GM23248 (cell line): ENCODE results near the gene GJA3. TPM values are rescaled to one million over a fixed set of nuclear protein-coding genes. Genes with fewer than 3 reads are reported as not detected.

Experiments
- DNase-seq: peaks from one replicate; pipeline ENCODE4 v3.0.0-alpha.2; 2015
- H2AFZ ChIP-seq: fragments of 200-600 bp; sonication (generic); 2 replicates; pipeline ENCODE4 v1.6.1; 2016; ENCODE audit warnings: antibody characterized with exemption
- H3F3A ChIP-seq: fragments of 200-600 bp; sonication (generic); 2 replicates; pipeline ENCODE4 v1.6.1; 2016; ENCODE audit warnings: mild to moderate bottlenecking, antibody characterized with exemption, mixed run types; ENCODE audit not compliant: insufficient read depth
- H3K27ac ChIP-seq: fragments of 200-600 bp; sonication (generic); 2 replicates; pipeline ENCODE4 v1.5.1; 2016; ENCODE audit warnings: mild to moderate bottlenecking
- H3K27me3 ChIP-seq: fragments of 200-600 bp; sonication (generic); replicated peaks from 2 replicates; pipeline ENCODE4 v1.6.1; 2016; ENCODE audit warnings: mild to moderate bottlenecking; ENCODE audit not compliant: insufficient read depth
- H3K36me3 ChIP-seq: fragments of 200-600 bp; sonication (generic); 2 replicates; pipeline ENCODE4 v1.6.1; 2016; ENCODE audit warnings: low read depth, mild to moderate bottlenecking
- H3K4me1 ChIP-seq: fragments of 200-600 bp; sonication (generic); 2 replicates; pipeline ENCODE4 v1.6.1; 2016; ENCODE audit warnings: mild to moderate bottlenecking; ENCODE audit not compliant: insufficient read depth
- H3K4me2 ChIP-seq: fragments of 200-600 bp; sonication (generic); one replicate; pipeline ENCODE4 v1.6.1; 2016; ENCODE audit warnings: mild to moderate bottlenecking; ENCODE audit not compliant: unreplicated experiment
- H3K4me3 ChIP-seq: fragments of 200-600 bp; sonication (generic); 2 replicates; pipeline ENCODE4 v1.5.1; 2016; ENCODE audit warnings: mild to moderate bottlenecking
- H3K79me2 ChIP-seq: fragments of 200-600 bp; sonication (generic); 2 replicates; pipeline ENCODE4 v1.6.1; 2016; ENCODE audit warnings: mild to moderate bottlenecking; ENCODE audit not compliant: insufficient read depth
- H3K9ac ChIP-seq: fragments of 200-600 bp; sonication (generic); 2 replicates; pipeline ENCODE4 v1.6.1; 2016; ENCODE audit warnings: mild to moderate bottlenecking
- H3K9me2 ChIP-seq: fragments of 200-600 bp; sonication (generic); 2 replicates; pipeline ENCODE4 v1.6.1; 2016; ENCODE audit warnings: mixed run types, mild to moderate bottlenecking, moderate library complexity; ENCODE audit not compliant: insufficient read depth
- H3K9me3 ChIP-seq: fragments of 200-600 bp; sonication (generic); one replicate; pipeline ENCODE4 v1.6.1; 2017; ENCODE audit warnings: low read depth
- H4K20me1 ChIP-seq: fragments of 200-600 bp; sonication (generic); 2 replicates; pipeline ENCODE4 v1.6.0; 2016; ENCODE audit not compliant: insufficient read depth
- EZH2 ChIP-seq: fragments of 200-600 bp; sonication (generic); IDR thresholded peaks from 2 replicates; pipeline ENCODE4 v1.6.1; 2018; ENCODE audit warnings: antibody characterized with exemption, mild to moderate bottlenecking; ENCODE audit not compliant: insufficient read depth, poor library complexity, severe bottlenecking
- EZH2phosphoT487 ChIP-seq: fragments of 200-600 bp; sonication (generic); IDR thresholded peaks from 2 replicates; pipeline ENCODE4 v1.6.1; 2018; ENCODE audit warnings: antibody characterized with exemption, moderate library complexity, mild to moderate bottlenecking, low read depth; ENCODE audit not compliant: insufficient read depth
- WGBS, 2 experiments: methylation state at CpG; one replicate each; pipeline ENCODE4 v1.1.6; 2015 to 2017; ENCODE audit warnings: low lambda C conversion rate in 2 of 2, low coverage in 1 of 2; ENCODE audit errors: missing lambda C conversion rate in 2 of 2; 5-methylcytosine and 5-hydroxymethylcytosine counted together
- in situ Hi-C: fragments of 300-500 bp; cut with MboI; formaldehyde crosslinking; loops from 2 replicates; pipeline ENCODE4 v1.15.0; 2020
- polyA plus RNA-seq: library from polyadenylated mRNA; unstranded; fragments of >200 nt; fragmentation: Nextera tagmentation; extraction: Ambion mirVana; gene quantifications from 2 replicates; pipeline ENCODE4 v1.2.1, GENCODE V29; 2016
- total RNA-seq: library from RNA; depleted of rRNA; stranded (reverse); fragments of >200 nt; shearing (Covaris generic); gene quantifications from 2 replicates; pipeline ENCODE4 v1.2.3, GENCODE V29; 2014

Gene GJA3
- total and polyA plus RNA-seq, 2 experiments from 2014 or later = 1.9 to 5.5 TPM

DNA sequence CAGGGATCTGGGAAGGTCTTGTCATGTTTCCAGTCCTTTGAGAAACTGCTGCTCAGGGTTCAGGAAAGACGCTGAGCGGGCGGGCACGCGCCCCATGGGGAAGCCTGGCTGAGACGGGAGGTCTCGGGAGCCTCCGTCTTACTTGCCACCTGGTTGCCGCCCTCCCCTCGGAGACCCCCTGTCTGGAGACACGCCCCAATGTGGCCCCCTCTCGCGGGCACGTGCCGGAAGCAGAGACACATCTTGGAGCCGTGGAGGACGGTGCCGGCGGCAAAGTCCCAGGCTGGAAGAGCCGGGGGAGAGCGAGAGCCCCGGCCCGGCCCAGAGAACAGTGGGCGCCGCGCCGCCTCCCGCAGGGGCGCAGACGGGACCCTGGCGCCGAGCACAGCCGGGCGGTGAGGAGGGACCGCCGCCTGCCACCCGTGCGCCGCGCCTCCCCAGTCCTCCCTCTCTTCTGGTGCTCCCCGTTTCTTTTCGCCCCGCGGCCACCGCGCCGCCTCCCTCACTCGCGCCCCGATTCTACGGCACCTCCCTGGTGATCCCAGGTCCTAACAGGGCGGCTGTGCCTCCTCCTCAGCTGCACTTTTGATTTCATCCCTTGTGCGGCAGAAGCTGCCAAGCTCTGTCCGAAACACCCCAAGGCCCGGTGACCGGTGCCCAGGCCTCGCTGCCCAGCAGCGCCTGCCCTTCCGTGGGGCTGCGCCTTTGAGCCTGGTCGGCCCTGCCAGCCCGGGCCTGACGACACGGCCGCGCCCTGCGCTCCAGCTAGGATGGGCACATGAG lies 16.4 kb upstream of the GJA3 start:
- Histone ChIP-seq H3K4me3 (no peak overlapping the region), H3K36me3 (no peaks in the 10 kb centered on the region), H3K4me2 (peak overlapping the region; percentile 14), H3K27me3 (peaks cover 10% of the 10 kb centered on the region; the same call in 1 of the 2 replicates), H3K27ac (no peak overlapping the region), H3K4me1 (peaks cover 12% of the 10 kb centered on the region), H3F3A (0 out of 2 replicates have a peak, but pooled peaks cover 11% of the 10 kb centered on the region), H3K79me2 (no peaks in the 10 kb centered on the region), H3K9me3 (no peaks in the 10 kb centered on the region), H2AFZ (no peak overlapping the region), H3K9me2 (no peaks in the 10 kb centered on the region), H4K20me1 (no peaks in the 10 kb centered on the region), H3K9ac (no peak overlapping the region)
- in situ Hi-C loops = loop anchor here (25.0 kb wide), 2 partner anchors 510 to 660 kb away; no protein-coding TSS in a partner anchor
- 66 to 70% methylated on average over 39 to 62 of the region's 67 CpGs for WGBS, 2 experiments
- no peak for DNase-seq
- TF ChIP-seq EZH2 (no peak), EZH2phosphoT487 (no peak)

DNA sequence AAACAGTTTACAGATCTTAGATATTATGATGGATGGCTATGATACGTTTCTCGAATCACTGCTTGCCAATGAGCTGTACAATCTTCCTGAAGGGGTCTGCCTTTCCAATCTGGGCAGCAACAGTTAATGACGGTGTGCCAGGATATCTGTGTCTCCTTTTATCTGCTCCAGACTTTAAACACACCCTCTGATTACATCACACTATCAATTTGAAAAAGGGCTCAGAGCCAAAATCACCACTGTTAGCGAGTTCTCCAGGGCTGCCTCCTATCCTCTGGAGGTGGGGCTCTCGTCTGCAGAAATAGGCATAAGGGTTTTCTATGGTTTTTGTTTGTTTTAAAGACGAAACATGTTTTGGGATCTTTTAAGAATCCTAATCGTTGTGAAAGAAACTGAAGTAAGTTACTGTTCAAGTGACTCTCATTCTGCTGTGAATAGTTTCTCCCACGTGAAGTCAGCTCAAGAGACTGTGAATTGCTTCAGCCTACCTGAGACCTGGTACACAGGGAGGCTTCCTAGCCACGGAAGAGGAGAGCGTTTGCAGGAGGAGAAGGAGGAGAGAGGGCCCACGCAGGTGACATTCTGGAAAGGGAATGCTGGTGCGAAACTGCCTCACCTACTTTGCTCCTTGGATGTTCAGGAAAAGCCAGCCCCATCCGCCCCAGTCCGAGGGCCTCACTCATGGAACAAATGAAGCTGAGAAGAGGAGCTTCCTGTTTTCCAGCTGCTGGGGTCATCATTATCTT lies 15.2 kb upstream of the GJA3 start:
- no peak overlapping the region for H3K27ac ChIP-seq
- in situ Hi-C loops = loop anchor here (25.0 kb wide), 2 partner anchors 511 to 661 kb away; no protein-coding TSS in a partner anchor

DNA sequence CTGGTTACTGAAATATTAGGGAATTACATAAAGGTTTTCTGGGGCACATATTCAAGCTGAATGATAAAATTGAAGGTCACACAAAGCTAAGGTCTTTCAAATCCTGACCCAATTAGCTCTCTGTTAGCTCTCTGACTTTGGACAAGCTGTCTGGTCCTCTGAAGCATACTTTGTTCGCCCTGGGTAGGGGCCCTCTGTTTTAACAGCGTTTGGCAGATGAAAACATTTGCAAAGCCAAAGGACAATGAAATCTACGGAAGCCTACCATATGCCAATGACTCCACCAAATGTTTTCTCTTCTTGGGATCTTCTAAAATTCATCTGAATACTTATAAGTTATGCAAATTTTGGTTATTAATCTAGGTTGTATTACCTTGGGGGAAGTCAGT lies 14.5 kb upstream of the GJA3 start:
- H3K9me3 ChIP-seq = no peaks in the 10 kb centered on the region
- peaks cover 6% of the 10 kb centered on the region; the same call in 1 of the 2 replicates for H3K27me3 ChIP-seq
- TF ChIP-seq EZH2 (no peak), EZH2phosphoT487 (no peak)
- peak overlapping the region; percentile 60 for H3K27ac ChIP-seq
- peak overlapping the region; percentile 46 for H3K4me3 ChIP-seq
- H3K36me3 ChIP-seq = no peaks in the 10 kb centered on the region
- in situ Hi-C loops = loop anchor here (25.0 kb wide), 2 partner anchors 512 to 662 kb away; no protein-coding TSS in a partner anchor
- no peaks in the 10 kb centered on the region for H3K79me2 ChIP-seq
- 0 out of 2 replicates have a peak, but pooled peaks cover 11% of the 10 kb centered on the region for H3F3A ChIP-seq
- peaks cover 12% of the 10 kb centered on the region for H3K4me1 ChIP-seq
- no peak for DNase-seq
- H3K9me2 ChIP-seq = no peaks in the 10 kb centered on the region
- peak overlapping the region; percentile 76 for H3K4me2 ChIP-seq
- 54 to 61% methylated on average over 3 of the region's 3 CpGs for WGBS, 2 experiments
- peak overlapping the region; percentile 51 for H3K9ac ChIP-seq
- H2AFZ ChIP-seq = peak overlapping the region; percentile 65
- no peaks in the 10 kb centered on the region for H4K20me1 ChIP-seq

More for the DNA sequence above, 15.2 kb upstream of the GJA3 start:
- no peak overlapping the region for H3K4me2 ChIP-seq
- 83 to 86% methylated on average over 14 of the region's 14 CpGs for WGBS, 2 experiments
- H3K9me3 ChIP-seq = no peaks in the 10 kb centered on the region
- 0 out of 2 replicates have a peak, but pooled peaks cover 11% of the 10 kb centered on the region for H3F3A ChIP-seq
- no peaks in the 10 kb centered on the region for H3K79me2 ChIP-seq
- H2AFZ ChIP-seq = no peak overlapping the region
- no peaks in the 10 kb centered on the region for H3K9me2 ChIP-seq
- no peaks in the 10 kb centered on the region for H3K36me3 ChIP-seq
- H4K20me1 ChIP-seq = no peaks in the 10 kb centered on the region
- peaks cover 12% of the 10 kb centered on the region for H3K4me1 ChIP-seq
- TF ChIP-seq EZH2 (no peak), EZH2phosphoT487 (no peak)
- no peak overlapping the region for H3K4me3 ChIP-seq
- peaks cover 6% of the 10 kb centered on the region; the same call in 1 of the 2 replicates for H3K27me3 ChIP-seq
- no peak for DNase-seq
- H3K9ac ChIP-seq = no peak overlapping the region

DNA sequence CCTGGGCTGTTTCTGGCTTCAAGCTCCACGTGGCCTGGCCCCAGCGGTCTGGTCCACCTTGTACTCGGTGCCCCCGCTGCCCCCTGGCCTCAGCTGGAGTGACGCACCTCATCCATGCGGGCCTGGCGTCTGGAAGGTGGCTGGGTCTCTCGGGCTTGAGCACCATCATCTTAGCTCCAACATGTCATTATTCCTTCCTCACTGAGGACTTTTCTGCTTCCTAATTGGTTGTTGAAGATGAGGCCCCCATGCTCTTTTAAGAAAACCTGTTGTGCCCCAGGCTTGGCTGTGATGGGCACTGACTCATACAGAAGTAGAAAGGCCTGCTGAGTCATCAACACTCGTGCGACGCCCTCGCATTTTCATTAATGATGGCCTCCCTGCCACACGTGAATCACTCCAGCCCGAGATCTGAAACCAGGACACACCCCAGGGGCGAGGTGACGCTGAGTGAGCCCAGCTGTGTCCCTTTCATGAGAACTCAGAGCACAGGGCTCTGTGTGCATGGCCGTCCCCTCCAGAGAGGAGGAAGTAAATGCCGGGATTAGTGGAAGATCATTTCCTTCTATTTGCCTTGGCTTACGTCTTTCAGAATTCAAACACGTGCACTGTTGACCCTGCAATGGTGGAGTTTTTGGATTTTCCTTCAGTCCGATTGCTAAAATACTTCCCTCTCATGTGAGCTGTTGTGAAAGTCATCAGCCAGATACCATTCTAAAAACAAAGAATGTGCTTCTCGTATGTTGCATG lies 14.0 kb upstream of the GJA3 start:
- Histone ChIP-seq H3K9me3 (no peaks in the 10 kb centered on the region), H3K4me1 (peaks cover 12% of the 10 kb centered on the region), H3K4me3 (peak overlapping the region; percentile 46), H3K9me2 (no peaks in the 10 kb centered on the region), H3K79me2 (no peaks in the 10 kb centered on the region), H4K20me1 (no peaks in the 10 kb centered on the region), H2AFZ (peak overlapping the region; percentile 65), H3K27ac (peak overlapping the region; percentile 60), H3K27me3 (0 out of 2 replicates have a peak, but pooled peaks cover 6% of the 10 kb centered on the region), H3K36me3 (no peaks in the 10 kb centered on the region), H3K4me2 (peak overlapping the region; percentile 76), H3F3A (0 out of 2 replicates have a peak, but pooled peaks cover 11% of the 10 kb centered on the region), H3K9ac (peak overlapping the region; percentile 51)
- in situ Hi-C loops = loop anchor here (25.0 kb wide), 2 partner anchors 512 to 662 kb away; no protein-coding TSS in a partner anchor
- peak; percentile 100 for DNase-seq
- WGBS, 2 experiments = 22 to 23% methylated on average over 22 of the region's 22 CpGs
- TF ChIP-seq EZH2 (no peak), EZH2phosphoT487 (no peak)
